ENCODE results near the gene POLR3A. TPM values are rescaled to one million over a fixed set of nuclear protein-coding genes. Genes with fewer than 3 reads are reported as not detected.

POLR3A gene
- total RNA-seq, 6 experiments from 2014 or later = 5.5 to 8.5 (median 6.4) TPM

- H3K4me3 ChIP-seq = no peak overlapping the region
- intact Hi-C loops (cut with DNase I) = no loop called here
- DNase-seq (no peak), ATAC-seq (peak; percentile 54 to 66 (median 61))
- no peaks in the 10 kb centered on the region for H3K9me3 ChIP-seq
- H3K27ac ChIP-seq = peak overlapping the region in 1 of 3 donors; percentile 48
- H3K4me1 ChIP-seq = peaks cover 0 to 20% (median 4%) of the 10 kb centered on the region in 4 donors
- 44% methylated on average over 8 of the region's 8 CpGs for WGBS (ENCODE audit: insufficient coverage, low coverage, low lambda C conversion rate, missing lambda C conversion rate)
- no peaks in the 10 kb centered on the region for H3K27me3 ChIP-seq
- TF ChIP-seq POLR2A (IDR thresholded peaks at IDR 0.05) (no peak), CTCF (IDR thresholded peaks at IDR 0.05) (peak in 2 of 4 donors; percentile 7 to 36)
- peaks cover 0 to 31% (median 6%) of the 10 kb centered on the region in 4 donors for H3K36me3 ChIP-seq
Measured at GRCh38 chr10:77974396-77975074, 54.8 kb downstream of the POLR3A start.

- no peak for ATAC-seq
- 94% methylated on average over 5 of the region's 5 CpGs for WGBS (ENCODE audit: insufficient coverage, low coverage, low lambda C conversion rate, missing lambda C conversion rate)
- peaks cover 0 to 20% (median 4%) of the 10 kb centered on the region in 4 donors for H3K36me3 ChIP-seq
- intact Hi-C loops (cut with DNase I) = no loop called here
- no peak overlapping the region for H3K4me3 ChIP-seq
- no peak overlapping the region for H3K27ac ChIP-seq
- DNase-seq = no peak
- H3K4me1 ChIP-seq = peaks cover 0 to 20% (median 4%) of the 10 kb centered on the region in 4 donors
- H3K9me3 ChIP-seq = no peaks in the 10 kb centered on the region
- no peaks in the 10 kb centered on the region for H3K27me3 ChIP-seq
- no peak for TF ChIP-seq POLR2A (IDR thresholded peaks at IDR 0.05)
Measured at GRCh38 chr10:77973276-77973675, 56.0 kb downstream of the POLR3A start.

- H3K27ac ChIP-seq = peak overlapping the region in 1 of 3 donors; percentile 75
Measured at GRCh38 chr10:77972148-77972547, 57.2 kb downstream of the POLR3A start.

GRCh38 chr10:77971804-77972144 lies 57.5 kb downstream of the POLR3A start:
- Histone ChIP-seq H3K4me1 (peaks cover 0 to 20% (median 4%) of the 10 kb centered on the region in 4 donors), H3K27ac (peak overlapping the region; percentile 60 to 75 (median 71)), H3K4me3 (no peak overlapping the region), H3K36me3 (peaks cover 0 to 6% (median 1%) of the 10 kb centered on the region in 4 donors), H3K9me3 (no peaks in the 10 kb centered on the region), H3K27me3 (no peaks in the 10 kb centered on the region)
- 100% methylated on average over 2 of the region's 3 CpGs for WGBS (ENCODE audit: insufficient coverage, low coverage, low lambda C conversion rate, missing lambda C conversion rate)
- no peak for ATAC-seq
- no peak for DNase-seq
- intact Hi-C loops (cut with DNase I) = no loop called here
- TF ChIP-seq CTCF (IDR thresholded peaks at IDR 0.05) (no peak), POLR2A (IDR thresholded peaks at IDR 0.05) (no peak)

More at GRCh38 chr10:77972148-77972547, 57.2 kb downstream of the POLR3A start:
- Histone ChIP-seq H3K27me3 (no peaks in the 10 kb centered on the region), H3K4me3 (no peak overlapping the region), H3K36me3 (peaks cover 0 to 10% (median 3%) of the 10 kb centered on the region in 4 donors), H3K9me3 (no peaks in the 10 kb centered on the region), H3K4me1 (peaks cover 0 to 20% (median 4%) of the 10 kb centered on the region in 4 donors)
- TF ChIP-seq POLR2A (IDR thresholded peaks at IDR 0.05) = no peak
- TF ChIP-seq CTCF (IDR thresholded peaks at IDR 0.05) = no peak
- 89% methylated on average over 4 of the region's 5 CpGs for WGBS (ENCODE audit: insufficient coverage, low coverage, low lambda C conversion rate, missing lambda C conversion rate)
- intact Hi-C loops (cut with DNase I) = no loop called here
- ATAC-seq (no peak), DNase-seq (no peak)

Measured in right lobe of liver (tissue), 6 donors.